ENCODE measurements around the gene MIP. TPM values are rescaled to one million over a fixed set of nuclear protein-coding genes. Genes with fewer than 3 reads are reported as not detected.
"Not testable (repeated sequence)": the region's sequence is repeated elsewhere in the genome, so short reads cannot be mapped to it uniquely, and the experiment has no call there.

The MIP gene
- total RNA-seq, 1 donor from 2014 or later, result 0.40 TPM

GRCh38 chr12:56468216-56469006 lies 14.0 kb upstream of the MIP start, which contains the start of gene SPRYD4:
SPRYD4 (plus strand) TSS chr12:56468578; CDS start chr12:56468592, 14 bp downstream.
- DNase-seq (ENCODE audit: low read depth in 2 of 2), result peak; percentile 97

- DNase-seq (ENCODE audit: low read depth in 2 of 2), result no peak
Observed at GRCh38 chr12:56462565-56462964, 8.1 kb upstream of the MIP start.

DNA sequence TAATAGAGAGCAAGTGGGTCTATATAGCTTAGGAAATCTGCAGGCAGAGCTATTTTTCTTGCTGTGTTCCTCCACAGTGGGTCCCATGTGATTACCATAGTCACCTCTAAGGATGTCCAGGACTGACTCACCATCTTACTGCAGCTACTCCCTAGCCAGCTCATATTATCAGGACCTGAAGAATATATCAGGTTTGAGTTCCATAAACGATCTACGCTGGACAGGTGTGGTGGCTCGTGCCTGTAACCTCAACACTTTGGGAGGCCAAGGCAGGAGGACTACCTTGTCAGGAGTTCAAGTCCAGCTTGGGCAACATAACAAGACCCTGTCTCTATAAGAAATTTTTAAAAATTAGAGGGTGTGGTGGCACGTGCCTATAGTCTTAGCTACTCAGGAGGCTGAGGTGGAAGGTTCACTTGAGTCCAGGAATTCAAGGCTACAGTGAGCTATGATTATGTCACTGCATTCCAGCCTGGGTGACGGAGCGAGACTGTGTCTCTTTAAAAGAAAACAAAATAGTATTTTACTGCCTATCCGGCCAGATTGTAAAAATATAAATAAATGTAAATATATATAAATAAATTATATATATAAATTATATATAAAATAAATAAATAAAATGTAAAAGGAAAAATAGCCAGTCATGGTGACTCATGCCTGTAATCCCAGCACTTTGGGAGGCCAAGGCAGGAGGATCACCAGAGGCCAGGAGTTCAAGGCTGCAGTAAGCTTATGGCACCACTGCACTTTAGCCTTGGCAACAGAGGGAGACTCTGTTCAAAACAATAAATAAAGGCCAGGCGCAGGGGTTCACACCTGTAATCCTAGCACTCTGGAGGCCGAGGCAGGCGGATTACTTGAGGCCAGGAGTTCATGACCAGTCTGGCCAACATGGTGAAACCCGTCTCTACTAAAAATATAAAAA lies 7.0 kb upstream of the MIP start:
- DNase-seq (ENCODE audit: low read depth in 2 of 2), result peak in 1 of 2 donors; percentile 44

- DNase-seq (ENCODE audit: low read depth in 2 of 2), result no peak
Observed at GRCh38 chr12:56457817-56458216, 3.4 kb upstream of the MIP start.

DNA sequence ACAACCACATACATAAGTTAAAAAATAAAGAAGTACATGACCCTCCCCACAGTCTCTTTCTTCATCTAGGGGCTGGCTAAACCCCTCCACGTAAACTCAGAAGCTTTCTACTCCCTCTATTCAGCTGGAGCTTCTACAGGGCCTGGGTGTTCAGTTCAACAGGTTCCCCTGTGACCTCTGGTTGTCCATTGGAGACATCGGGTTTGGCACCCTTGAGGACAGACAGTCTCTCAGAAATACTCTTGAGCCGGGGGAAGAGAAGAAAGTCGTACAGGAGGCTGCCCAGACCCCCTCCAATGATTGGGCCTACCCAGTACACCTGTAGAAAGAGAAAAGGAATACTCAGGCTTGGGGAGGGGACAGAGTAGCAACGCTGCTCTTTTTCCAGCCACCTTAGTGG lies 3.3 kb downstream of the MIP start:
- DNase-seq (ENCODE audit: low read depth in 2 of 2), result no peak

- no peak for DNase-seq (ENCODE audit: low read depth in 2 of 2)
Observed at GRCh38 chr12:56450241-56450640, 4.2 kb downstream of the MIP start.

- DNase-seq (ENCODE audit: low read depth in 2 of 2), result no peak
Observed at GRCh38 chr12:56449622-56449984, 4.9 kb downstream of the MIP start.

DNA sequence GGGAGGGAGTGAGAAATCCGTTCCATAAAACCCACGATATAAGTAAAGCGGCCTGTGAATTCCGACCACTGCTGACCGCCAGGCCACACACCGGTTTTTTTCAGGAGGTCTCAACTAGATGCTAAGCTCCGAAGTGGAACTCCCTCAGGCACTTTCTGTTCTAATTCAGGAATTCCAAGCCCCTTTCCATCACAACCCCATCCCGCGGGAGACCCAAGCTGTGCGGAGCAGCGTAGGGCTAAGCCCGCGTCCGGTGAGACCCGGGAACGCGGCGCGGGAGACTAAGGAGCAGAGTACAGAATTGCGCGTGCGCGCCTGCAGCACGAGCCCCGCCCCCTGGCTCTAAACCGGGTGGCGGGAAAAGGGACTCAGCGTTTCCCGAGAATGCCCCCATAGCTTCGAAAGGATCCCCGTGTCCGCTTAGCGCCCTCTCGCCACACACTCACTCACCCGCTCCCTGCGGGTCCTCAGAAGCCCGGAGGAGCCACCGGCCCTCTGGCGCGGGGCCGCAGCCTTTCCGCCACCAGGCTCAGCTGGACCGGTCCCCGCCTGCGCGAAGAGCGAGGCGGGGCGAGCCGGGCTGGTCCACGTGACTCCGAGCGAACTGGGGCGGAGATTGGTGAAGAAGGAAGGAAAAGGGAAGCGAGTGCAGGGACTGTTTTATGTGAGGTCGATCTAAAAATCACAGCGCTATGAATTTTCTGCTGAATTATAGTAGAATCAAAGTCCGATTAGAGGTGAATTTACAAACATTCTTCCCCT lies 5.4 kb downstream of the MIP start, which contains the start of gene TIMELESS:
TSS of gene TIMELESS (minus strand) at position 567 of the 762 bp plus-strand sequence. CDS start 15,256 bp downstream, outside the sequence.
- DNase-seq (ENCODE audit: low read depth in 2 of 2), result peak; percentile 91 to 92

DNA sequence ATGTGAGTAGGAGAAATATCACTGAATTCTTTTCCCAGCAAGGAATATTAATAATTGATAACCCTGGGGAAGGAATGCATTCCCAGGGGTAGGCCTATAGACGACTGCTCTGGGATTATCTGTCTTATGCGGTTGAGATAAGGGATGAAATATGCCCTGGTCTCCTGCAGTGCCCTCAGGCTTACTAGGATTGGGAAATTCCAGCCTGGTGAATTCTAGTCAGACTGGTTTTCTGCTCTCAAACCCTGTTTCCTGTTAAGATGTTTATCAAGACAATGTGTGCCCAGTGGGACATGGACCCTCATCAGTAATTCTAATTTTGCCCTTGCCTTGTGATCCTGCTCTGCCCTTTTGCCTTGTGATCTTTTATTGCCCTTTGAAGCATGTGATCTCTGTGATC lies 11.2 kb downstream of the MIP start:
- not testable (repeated sequence) for DNase-seq (ENCODE audit: low read depth in 2 of 2)

DNA sequence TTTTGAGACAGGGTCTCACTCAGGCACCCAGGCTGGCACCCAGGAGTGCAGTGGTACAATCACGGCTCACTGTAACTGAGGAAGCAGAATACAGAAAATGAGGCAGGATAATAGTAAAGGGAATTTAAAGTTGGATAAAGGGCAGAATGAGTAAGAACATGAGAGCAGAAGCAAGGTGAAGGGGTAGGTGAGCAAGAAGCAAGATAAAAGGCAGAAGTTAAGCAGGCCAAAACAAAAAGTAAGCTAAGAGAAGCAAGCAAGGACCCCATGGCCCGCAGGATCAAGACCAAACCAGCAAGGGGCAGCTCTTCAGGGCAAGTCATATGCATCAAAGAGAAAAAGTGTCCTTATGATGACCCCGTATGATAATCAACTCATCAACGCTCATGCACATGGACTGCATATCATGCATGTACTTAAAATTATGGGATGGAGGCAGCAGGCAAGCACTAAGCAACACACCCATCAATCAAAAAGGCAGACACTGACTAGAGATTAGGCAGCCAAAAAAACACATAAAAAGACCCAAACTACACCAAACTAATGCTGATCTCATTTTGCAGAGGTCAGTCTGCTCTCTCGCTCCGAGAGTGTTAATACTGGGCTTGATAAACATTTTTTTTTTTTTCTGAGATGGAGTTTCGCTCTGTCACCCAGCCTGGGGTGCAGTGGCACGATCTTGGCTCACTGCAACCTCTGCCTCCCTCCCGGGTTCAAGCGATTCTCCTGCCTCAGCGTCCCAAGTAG lies 16.9 kb downstream of the MIP start:
- DNase-seq (ENCODE audit: low read depth in 2 of 2), result no peak

GRCh38 chr12:56434828-56435227 lies 19.6 kb downstream of the MIP start:
- no peak for DNase-seq (ENCODE audit: low read depth in 2 of 2)

- DNase-seq (ENCODE audit: low read depth in 2 of 2), result peak in 1 of 2 donors; percentile 24
Observed at GRCh38 chr12:56431850-56432249, 22.6 kb downstream of the MIP start.

GRCh38 chr12:56431288-56431687 lies 23.2 kb downstream of the MIP start:
- no peak for DNase-seq (ENCODE audit: low read depth in 2 of 2)

DNA sequence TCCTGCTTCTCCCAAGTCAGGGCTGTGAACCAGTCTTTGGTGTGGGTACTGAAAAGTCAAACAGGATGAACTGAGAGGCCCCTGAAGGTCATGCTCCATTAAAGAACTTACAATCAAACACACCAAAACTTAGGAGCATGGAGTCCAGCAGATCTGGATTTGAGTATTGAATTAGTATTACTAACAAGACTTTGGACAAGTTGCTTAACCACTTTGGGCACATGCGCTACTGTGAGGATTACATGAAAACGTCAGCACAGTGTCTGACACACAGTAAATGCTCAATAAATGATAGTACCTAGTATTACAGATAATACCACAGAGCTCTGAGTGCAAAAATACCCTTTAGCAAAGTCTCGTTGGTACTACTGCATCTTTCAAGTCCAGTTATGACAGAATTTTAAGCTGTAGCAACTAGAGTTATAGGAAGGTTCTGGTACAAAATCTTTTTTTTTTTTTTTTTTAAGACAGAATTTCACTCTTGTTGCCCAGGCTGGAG lies 28.5 kb downstream of the MIP start:
- no peak for DNase-seq (ENCODE audit: low read depth in 2 of 2)

DNA sequence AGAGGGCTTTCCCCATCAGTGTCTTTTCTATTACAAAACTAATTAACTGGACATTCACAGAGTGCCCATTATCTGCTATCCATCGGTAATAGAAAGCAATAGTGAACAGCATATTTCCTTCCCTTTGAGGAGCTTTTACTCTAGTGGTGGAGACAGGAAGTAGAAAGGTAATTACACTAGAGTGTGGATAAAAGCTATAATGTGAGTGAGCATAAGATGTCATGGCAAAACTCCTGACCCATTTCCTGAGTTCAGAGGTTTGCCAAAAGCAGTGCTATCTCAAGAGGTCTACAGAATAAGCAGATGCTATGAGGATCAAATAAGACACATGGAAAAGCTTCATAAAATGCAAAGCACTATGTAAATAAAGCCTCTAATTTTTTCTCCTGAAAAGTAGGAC lies 29.3 kb downstream of the MIP start:
- DNase-seq (ENCODE audit: low read depth in 2 of 2), result no peak

DNA sequence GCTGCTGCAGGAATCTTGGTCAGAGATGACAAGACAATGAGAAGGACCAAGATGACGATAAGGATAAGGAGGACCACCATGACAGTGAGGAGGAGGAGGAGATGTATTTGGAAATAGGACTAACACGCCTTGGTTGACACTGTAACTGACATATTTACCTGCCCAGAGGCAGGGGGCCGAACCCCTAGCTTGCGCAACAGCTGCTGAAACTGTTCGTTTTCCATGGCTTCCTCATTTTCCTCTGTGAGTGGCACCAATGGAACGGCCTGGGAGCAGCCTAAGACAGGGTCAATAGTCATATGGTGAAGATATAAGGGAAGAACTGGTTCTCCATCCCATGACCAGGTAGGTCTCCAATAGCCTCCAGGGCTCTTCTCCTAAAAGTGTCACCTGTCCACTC lies 34.0 kb downstream of the MIP start:
- no peak for DNase-seq (ENCODE audit: low read depth in 2 of 2)

DNA sequence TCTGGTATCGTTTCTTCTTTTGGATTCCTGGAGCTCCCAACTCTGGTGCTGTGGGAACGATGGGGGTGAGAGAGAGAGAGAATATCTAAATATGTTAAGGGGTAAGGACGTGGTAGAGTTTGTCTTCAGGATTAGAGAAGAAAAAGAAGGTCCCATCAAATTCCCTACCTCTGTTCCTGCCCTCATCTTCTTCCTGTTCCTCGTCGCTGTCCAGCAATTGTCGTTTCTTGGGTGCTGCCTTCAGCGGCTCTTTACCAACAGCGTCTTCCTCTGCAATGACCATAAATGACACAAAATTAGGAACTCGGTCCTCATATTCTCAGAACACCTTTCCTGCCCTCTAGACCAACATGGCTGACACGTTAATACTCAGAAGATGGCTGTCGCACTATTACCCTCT lies 36.7 kb downstream of the MIP start:
- no peak for DNase-seq (ENCODE audit: low read depth in 2 of 2)

DNA sequence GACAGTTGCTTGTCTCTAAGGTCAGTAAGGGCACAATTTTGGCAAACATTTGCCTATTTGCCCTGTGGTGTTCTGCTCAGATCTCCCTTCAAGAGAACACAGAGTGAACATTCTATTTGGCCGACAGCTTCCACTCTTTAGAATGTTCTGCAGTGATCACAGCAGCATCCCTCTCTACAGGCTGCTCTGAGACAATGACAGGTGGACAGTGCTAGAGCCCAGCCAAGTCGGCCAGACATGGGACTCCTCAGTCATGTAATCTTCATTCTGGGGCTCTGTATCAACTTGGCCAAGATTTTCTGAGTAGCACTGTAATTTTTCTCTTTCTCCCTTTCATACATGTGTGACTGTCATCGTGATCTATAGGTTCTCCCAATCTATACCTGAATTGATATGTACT lies 40.1 kb downstream of the MIP start:
- no peak for DNase-seq (ENCODE audit: low read depth in 2 of 2)

DNA sequence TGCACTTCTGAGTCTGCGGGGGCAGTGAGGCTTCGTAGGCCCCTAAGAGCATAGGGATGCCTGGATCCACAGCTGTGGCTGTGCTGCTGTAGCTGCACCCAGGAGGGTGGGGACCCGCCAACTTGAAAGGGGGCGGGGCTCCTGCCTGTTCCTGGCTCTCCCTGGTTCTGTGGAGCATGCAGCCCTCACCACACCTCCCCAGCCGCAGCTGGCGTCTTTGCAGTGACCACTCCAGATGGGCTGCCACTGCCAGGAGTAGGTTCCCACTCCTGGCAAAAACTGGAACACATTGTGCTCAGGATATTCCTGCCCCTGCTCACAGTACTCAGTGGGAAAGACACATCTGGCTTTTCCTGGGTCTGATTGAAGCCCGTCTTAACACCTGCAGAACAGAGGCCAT lies 41.1 kb downstream of the MIP start:
- DNase-seq (ENCODE audit: low read depth in 2 of 2), result no peak

- DNase-seq (ENCODE audit: low read depth in 2 of 2), result peak in 1 of 2 donors; percentile 76
Observed at GRCh38 chr12:56411781-56412639, 42.4 kb downstream of the MIP start.
